H1 (cell line): ENCODE data around the gene FRMD5. TPM values are rescaled to one million over a fixed set of nuclear protein-coding genes. Genes with fewer than 3 reads are reported as not detected.

ENCODE experiments used
- CTBP2 ChIP-seq: IDR thresholded peaks from 2 replicates; pipeline ENCODE4 v1.7.0; 2011; ENCODE audit warnings: borderline replicate concordance, mild to moderate bottlenecking, moderate library complexity, mixed read lengths, low read length; ENCODE audit not compliant: insufficient read depth, insufficient read length
- EP300 ChIP-seq, 2 experiments: IDR thresholded peaks; 1 replicate in 1 of 2; 2 replicates in 1 of 2; pipeline ENCODE4 v1.6.1; 2011 to 2012; ENCODE audit warnings: low read depth in 2 of 2, low read length in 2 of 2, mild to moderate bottlenecking in 2 of 2, borderline replicate concordance in 1 of 2, inconsistent platforms in 1 of 2, moderate library complexity in 1 of 2
- polyA plus RNA-seq, 7 experiments: library from polyadenylated mRNA; depleted of rRNA in 3 of 7; stranded (reverse) in 5 of 7; unstranded in 2 of 7; fragments of >200 nt in 5 of 7; fragments of 200-250 nt in 2 of 7; gene quantifications; 1 replicate in 5 of 7; 2 replicates in 1 of 7; 4 replicates in 1 of 7; pipeline versions ENCODE4 v1.2.1 to v1.2.3, GENCODE V29; 2011 to 2013; ENCODE audit warnings: missing spikeins in 2 of 7, mixed read lengths in 2 of 7
- total RNA-seq: library from RNA; stranded (reverse); fragmentation: NEBNext Ultra II Directional; extraction: Animal tissue kit (Norgen Biotek cat#: 25700); gene quantifications from 2 replicates; pipeline ENCODE4 v1.2.1, GENCODE V29; 2021

The FRMD5 gene
- total and polyA plus RNA-seq, 2 of the 8 experiments (the other 6 are each of a cell fraction or from before 2014, with no cell fraction given) = 10.1 to 12.6 TPM

- TF ChIP-seq CTBP2 (no peak), EP300 (IDR thresholded peaks at IDR 0.05; ENCODE audit: borderline replicate concordance in 1 of 2, low read depth in 2 of 2, low read length in 2 of 2) (no peak)
Observed at GRCh38 chr15:43919540-43920253, 275.4 kb downstream of the FRMD5 start (continued).
